ENCODE results near the gene TSPAN9.

TSPAN9 gene

GRCh38 chr12:3249081-3249800, 172.1 kb downstream of the TSPAN9 start:
- no peak overlapping the region for H3K4me3 ChIP-seq (ENCODE audit: low read length)
- TF ChIP-seq CTCF (conservative IDR thresholded peaks at IDR 0.05; ENCODE audit: low read length) = no peak
- no peak for DNase-seq (ENCODE audit: low read depth)

- no peak for DNase-seq (ENCODE audit: low read depth)
- TF ChIP-seq CTCF (conservative IDR thresholded peaks at IDR 0.05; ENCODE audit: low read length) = no peak
- H3K4me3 ChIP-seq (ENCODE audit: low read length) = no peak overlapping the region
Observed at GRCh38 chr12:3250034-3250433, 172.9 kb downstream of the TSPAN9 start.

GRCh38 chr12:3250576-3250975, 173.4 kb downstream of the TSPAN9 start:
- no peak overlapping the region for H3K4me3 ChIP-seq (ENCODE audit: low read length)
- DNase-seq (ENCODE audit: low read depth) = no peak
- TF ChIP-seq CTCF (conservative IDR thresholded peaks at IDR 0.05; ENCODE audit: low read length) = no peak

- H3K4me3 ChIP-seq (ENCODE audit: low read length) = no peak overlapping the region
- TF ChIP-seq CTCF (conservative IDR thresholded peaks at IDR 0.05; ENCODE audit: low read length) = no peak
- no peak for DNase-seq (ENCODE audit: low read depth)
Observed at GRCh38 chr12:3251067-3251466, 173.9 kb downstream of the TSPAN9 start.

- no peak overlapping the region for H3K4me3 ChIP-seq (ENCODE audit: low read length)
- no peak for TF ChIP-seq CTCF (conservative IDR thresholded peaks at IDR 0.05; ENCODE audit: low read length)
- no peak for DNase-seq (ENCODE audit: low read depth)
Observed at GRCh38 chr12:3251691-3252090, 174.5 kb downstream of the TSPAN9 start.

GRCh38 chr12:3252450-3252891, 175.3 kb downstream of the TSPAN9 start:
- DNase-seq (ENCODE audit: low read depth) = peak; percentile 75
- TF ChIP-seq CTCF (conservative IDR thresholded peaks at IDR 0.05; ENCODE audit: low read length) = no peak
- H3K4me3 ChIP-seq (ENCODE audit: low read length) = no peak overlapping the region

GRCh38 chr12:3253682-3254275, 176.6 kb downstream of the TSPAN9 start:
- H3K4me3 ChIP-seq (ENCODE audit: low read length) = no peak overlapping the region
- DNase-seq (ENCODE audit: low read depth) = no peak
- TF ChIP-seq CTCF (conservative IDR thresholded peaks at IDR 0.05; ENCODE audit: low read length) = no peak

Data from AG10803 (cell line).